Thymus (tissue), 11 donors: ENCODE results near the gene ABCG2. TPM values are rescaled to one million over a fixed set of nuclear protein-coding genes. Genes with fewer than 3 reads are reported as not detected.

Experiments
- DNase-seq, 9 donors: peaks; one replicate each; pipeline ENCODE4 v3.0.0-alpha.2; 2013; ENCODE audit warnings: low spot score in 9 of 9, low read depth in 6 of 9, missing footprints in 1 of 9
- H3K27ac ChIP-seq, 2 donors: one replicate each; pipeline ENCODE4 v1.5.1; 2013; ENCODE audit warnings: control low read depth in 1 of 2, low read depth in 1 of 2, low read length in 1 of 2, mild to moderate bottlenecking in 1 of 2, moderate library complexity in 1 of 2
- H3K27me3 ChIP-seq, 2 donors: one replicate each; pipeline ENCODE4 v1.5.1; 2013; ENCODE audit warnings: low read length in 1 of 2; ENCODE audit not compliant: control insufficient read depth in 2 of 2, insufficient read depth in 1 of 2
- H3K36me3 ChIP-seq, 2 donors: one replicate each; pipeline ENCODE4 v1.5.1; 2013; ENCODE audit warnings: low read length in 1 of 2, mild to moderate bottlenecking in 1 of 2, moderate library complexity in 1 of 2; ENCODE audit not compliant: control insufficient read depth in 2 of 2, insufficient read depth in 2 of 2
- H3K4me1 ChIP-seq, 2 donors: one replicate each; pipeline ENCODE4 v1.5.1; 2013; ENCODE audit warnings: low read length in 2 of 2; ENCODE audit not compliant: control insufficient read depth in 2 of 2, insufficient read depth in 2 of 2
- H3K4me3 ChIP-seq, 2 donors: one replicate each; pipeline ENCODE4 v1.5.1; 2013; ENCODE audit warnings: low read length in 2 of 2, control low read depth in 1 of 2, mild to moderate bottlenecking in 1 of 2
- H3K9me3 ChIP-seq, 2 donors: one replicate each; pipeline ENCODE4 v1.5.1; 2013; ENCODE audit warnings: low read length in 1 of 2, mild to moderate bottlenecking in 1 of 2; ENCODE audit not compliant: control insufficient read depth in 2 of 2, insufficient read depth in 1 of 2
- WGBS: extraction: QIAGEN DNeasy Blood & Tissue Kit; methylation state at CpG from one replicate; pipeline ENCODE4 v1.1.7; 2013; 5-methylcytosine and 5-hydroxymethylcytosine counted together
- polyA plus RNA-seq: library from polyadenylated mRNA; stranded (reverse); fragments of 200-250 nt; gene quantifications from one replicate; pipeline ENCODE4 v1.2.3, GENCODE V29; 2013
- total RNA-seq: library from RNA; stranded (reverse); fragments of 120-200 nt; gene quantifications from one replicate; pipeline ENCODE4 v1.2.4, GENCODE V29; 2013
- donor health status: healthy.

Gene ABCG2
- total and polyA plus RNA-seq, 2 donors = 0.59 to 1.4 TPM

DNA sequence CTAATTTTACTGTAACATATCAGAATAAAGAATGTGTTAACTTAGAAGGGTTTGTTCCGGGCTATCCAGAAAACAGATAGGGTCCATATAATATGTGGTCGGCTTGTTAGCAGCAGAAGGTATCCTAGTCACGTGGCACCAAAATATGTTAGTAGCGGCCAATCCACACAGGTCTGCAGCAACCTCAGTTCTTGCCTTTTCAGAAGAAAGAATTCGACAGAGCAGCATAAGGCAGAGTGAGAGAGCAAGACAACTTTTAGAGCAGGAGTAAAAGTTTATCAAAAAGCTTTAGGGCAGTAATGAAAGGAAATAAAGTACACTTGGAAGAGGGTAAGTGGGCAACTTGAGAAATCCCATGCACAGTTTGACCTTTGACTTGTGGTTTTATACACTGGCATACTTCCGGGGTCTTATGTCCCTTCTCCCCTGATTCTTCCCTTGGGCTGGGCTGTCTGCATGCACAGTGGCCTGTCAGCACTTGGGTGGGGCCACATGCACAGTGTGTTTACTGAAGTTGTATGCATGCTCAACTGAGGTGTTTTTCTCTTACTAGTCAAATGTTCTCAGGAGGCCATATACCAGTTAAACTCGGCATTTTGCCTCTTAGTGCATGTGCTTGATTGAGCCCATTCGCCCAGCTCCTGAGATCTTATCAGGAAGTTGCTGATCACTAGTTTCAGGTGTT, 37.0 kb upstream of the ABCG2 start:
- H3K4me3 ChIP-seq = no peak overlapping the region
- H3K27ac ChIP-seq = no peak overlapping the region
- no peaks in the 10 kb centered on the region for H3K36me3 ChIP-seq
- no peaks in the 10 kb centered on the region for H3K4me1 ChIP-seq
- H3K9me3 ChIP-seq = no peaks in the 10 kb centered on the region
- DNase-seq = no peak
- WGBS = 94% methylated on average over 8 of the region's 8 CpGs
- no peaks in the 10 kb centered on the region for H3K27me3 ChIP-seq

DNA sequence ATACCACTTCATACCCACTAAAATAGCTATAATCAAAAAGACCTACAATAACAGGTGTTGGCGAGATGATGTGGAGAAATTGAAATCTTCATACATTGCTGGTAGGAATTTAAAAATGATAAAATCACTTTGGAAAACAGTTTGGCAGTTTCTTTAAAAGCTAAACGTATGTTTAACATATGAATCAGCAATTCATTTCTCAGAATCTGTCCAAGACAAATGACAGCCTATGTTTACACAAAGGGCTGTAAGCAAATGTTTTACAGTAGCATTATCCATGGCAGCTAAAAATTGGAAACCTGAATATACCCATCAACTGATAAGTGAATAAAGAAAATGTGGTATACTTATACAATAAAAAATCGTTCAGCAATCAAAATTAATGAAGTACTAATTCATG, 33.0 kb upstream of the ABCG2 start:
- no peaks in the 10 kb centered on the region for H3K27me3 ChIP-seq
- H3K4me3 ChIP-seq = no peak overlapping the region
- H3K9me3 ChIP-seq = no peaks in the 10 kb centered on the region
- no peaks in the 10 kb centered on the region for H3K4me1 ChIP-seq
- no peak for DNase-seq
- H3K27ac ChIP-seq = no peak overlapping the region
- WGBS = 92% methylated on average over 3 of the region's 3 CpGs
- no peaks in the 10 kb centered on the region for H3K36me3 ChIP-seq

GRCh38 chr4:88189881-88190585, 31.6 kb upstream of the ABCG2 start:
- no peaks in the 10 kb centered on the region for H3K27me3 ChIP-seq
- no peak for DNase-seq
- no peaks in the 10 kb centered on the region for H3K9me3 ChIP-seq
- no peak overlapping the region for H3K27ac ChIP-seq
- H3K4me1 ChIP-seq = no peaks in the 10 kb centered on the region
- no peaks in the 10 kb centered on the region for H3K36me3 ChIP-seq
- no peak overlapping the region for H3K4me3 ChIP-seq
- WGBS = 81% methylated on average over 3 of the region's 3 CpGs

DNA sequence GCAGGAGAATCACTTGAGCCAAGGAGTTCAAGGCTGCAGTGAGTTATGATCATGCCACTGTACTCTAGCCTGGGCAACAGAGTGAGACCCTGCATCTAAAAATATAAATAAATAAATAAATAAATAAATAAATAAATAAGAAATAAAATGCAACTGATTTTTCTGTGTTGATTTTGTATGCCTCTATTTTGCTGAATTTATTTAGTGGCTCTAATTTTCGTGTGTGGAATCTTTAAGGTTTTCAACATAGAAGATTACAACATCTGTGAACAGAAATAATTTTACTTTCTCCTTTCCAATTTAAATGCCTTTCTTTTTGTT, 30.9 kb upstream of the ABCG2 start:
- DNase-seq = no peak
- Histone ChIP-seq H3K4me1 (no peaks in the 10 kb centered on the region), H3K27ac (no peak overlapping the region), H3K4me3 (no peak overlapping the region), H3K9me3 (no peaks in the 10 kb centered on the region), H3K36me3 (no peaks in the 10 kb centered on the region), H3K27me3 (no peaks in the 10 kb centered on the region)
- 100% methylated on average over 1 of the region's 1 CpG for WGBS

DNA sequence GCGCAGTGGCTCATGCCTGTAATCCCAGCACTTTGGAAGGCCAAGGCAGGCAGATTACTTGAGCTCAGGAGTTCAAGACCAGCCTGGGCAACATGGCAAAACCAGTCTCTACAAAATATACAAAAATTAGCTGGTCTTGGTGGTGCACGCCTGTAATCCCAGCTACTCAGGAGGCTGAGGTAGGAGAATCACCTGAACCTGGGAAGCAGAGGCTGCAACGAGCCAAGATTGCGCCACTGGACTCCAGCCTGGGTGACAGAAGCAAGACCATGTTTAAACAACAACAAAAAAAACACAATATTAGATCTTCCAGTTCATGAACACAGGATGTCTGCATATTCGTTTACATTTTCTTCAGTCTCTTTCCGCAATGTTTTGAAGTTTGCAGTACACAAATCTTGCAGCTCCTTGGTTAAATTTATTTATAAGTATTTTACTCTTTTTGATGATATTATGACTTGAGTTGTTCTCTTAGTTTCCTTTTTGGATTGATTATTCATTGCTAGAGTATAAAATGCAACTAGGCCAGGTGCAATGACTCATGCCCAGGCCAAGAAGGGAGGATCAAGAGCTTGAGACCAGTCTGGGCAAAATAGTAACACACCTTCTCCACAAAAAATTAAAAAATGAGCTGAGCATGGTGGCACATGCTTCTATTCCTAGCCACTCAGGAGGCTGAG, 30.4 kb upstream of the ABCG2 start:
- no peak for DNase-seq
- no peaks in the 10 kb centered on the region for H3K9me3 ChIP-seq
- no peak overlapping the region for H3K27ac ChIP-seq
- no peaks in the 10 kb centered on the region for H3K36me3 ChIP-seq
- WGBS = 98% methylated on average over 6 of the region's 6 CpGs
- H3K4me1 ChIP-seq = no peaks in the 10 kb centered on the region
- no peaks in the 10 kb centered on the region for H3K27me3 ChIP-seq
- no peak overlapping the region for H3K4me3 ChIP-seq

- 97% methylated on average over 1 of the region's 1 CpG for WGBS
- Histone ChIP-seq H3K4me1 (no peaks in the 10 kb centered on the region), H3K27me3 (no peaks in the 10 kb centered on the region), H3K27ac (no peak overlapping the region), H3K9me3 (no peaks in the 10 kb centered on the region), H3K4me3 (no peak overlapping the region), H3K36me3 (no peaks in the 10 kb centered on the region)
- DNase-seq = no peak
These were observed 29.3 kb upstream of the ABCG2 start for GRCh38 chr4:88187766-88188165.

GRCh38 chr4:88185906-88186305, 27.5 kb upstream of the ABCG2 start:
- H3K4me1 ChIP-seq = no peaks in the 10 kb centered on the region
- no peaks in the 10 kb centered on the region for H3K27me3 ChIP-seq
- H3K27ac ChIP-seq = no peak overlapping the region
- no peak overlapping the region for H3K4me3 ChIP-seq
- H3K36me3 ChIP-seq = no peaks in the 10 kb centered on the region
- no peak for DNase-seq
- H3K9me3 ChIP-seq = no peaks in the 10 kb centered on the region

- no peak for DNase-seq
- Histone ChIP-seq H3K9me3 (no peaks in the 10 kb centered on the region), H3K36me3 (no peaks in the 10 kb centered on the region), H3K27me3 (no peaks in the 10 kb centered on the region), H3K4me3 (no peak overlapping the region), H3K4me1 (no peaks in the 10 kb centered on the region), H3K27ac (no peak overlapping the region)
- 98% methylated on average over 4 of the region's 4 CpGs for WGBS
These were observed 20.8 kb upstream of the ABCG2 start for GRCh38 chr4:88179261-88179660.

DNA sequence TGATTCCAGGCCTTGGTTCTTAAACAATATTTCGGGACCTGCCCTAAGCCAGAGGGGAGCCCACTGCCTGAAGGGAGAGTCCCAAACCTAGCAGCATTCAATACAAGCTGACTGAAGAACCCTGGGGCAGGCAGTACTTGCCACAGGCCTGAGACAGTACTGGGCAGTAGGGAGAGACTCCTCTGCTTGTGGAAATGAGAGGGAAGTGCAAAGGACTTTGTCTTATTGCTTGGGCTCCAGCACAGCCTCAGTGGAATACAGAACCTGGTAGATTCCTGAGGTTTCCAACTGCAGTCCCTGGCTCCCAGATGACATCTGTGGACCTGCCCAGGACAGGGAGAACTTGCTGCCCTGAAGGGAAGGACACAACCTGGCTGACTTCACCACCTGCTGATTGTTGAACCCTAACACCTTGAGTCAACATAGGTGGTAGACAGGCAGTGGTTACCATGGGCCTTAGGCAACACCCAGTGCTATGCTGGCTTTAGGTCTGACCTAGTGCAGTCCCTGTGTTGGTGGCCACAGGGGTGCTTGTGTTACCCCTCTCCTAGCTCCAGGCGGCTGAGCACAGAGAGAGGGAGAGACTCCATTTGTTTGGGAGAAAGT, 20.3 kb upstream of the ABCG2 start:
- Histone ChIP-seq H3K36me3 (no peaks in the 10 kb centered on the region), H3K4me1 (no peaks in the 10 kb centered on the region), H3K4me3 (no peak overlapping the region), H3K27me3 (no peaks in the 10 kb centered on the region), H3K27ac (no peak overlapping the region), H3K9me3 (no peaks in the 10 kb centered on the region)
- DNase-seq = no peak
- WGBS = 90% methylated on average over 2 of the region's 2 CpGs
